Measurements from ENCODE around the gene KRTAP10-12. TPM values are rescaled to one million over a fixed set of nuclear protein-coding genes. Genes with fewer than 3 reads are reported as not detected.

KRTAP10-12 gene
- total RNA-seq, 2 experiments from 2014 or later: not detected

DNA sequence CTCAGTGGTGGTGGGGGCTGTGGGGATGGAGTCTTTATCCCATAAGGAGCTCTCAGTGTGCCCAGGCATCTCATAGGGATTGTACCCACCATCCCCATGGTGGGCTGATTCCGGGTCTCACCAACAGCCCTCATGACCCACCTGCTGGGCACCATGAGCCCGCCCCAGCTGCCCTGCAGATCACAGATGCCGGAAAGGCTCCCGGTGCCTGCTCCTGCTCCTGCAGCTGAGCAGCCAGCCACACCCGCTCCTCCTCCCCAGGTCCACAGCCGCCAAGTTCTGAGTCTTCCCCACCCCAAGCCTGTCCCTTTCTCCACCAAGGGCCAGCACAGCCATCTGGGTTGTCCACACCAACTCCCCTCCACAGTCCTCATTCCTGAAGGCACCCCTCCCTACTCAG is 29.9 kb downstream of the KRTAP10-12 start:
- Mint-ChIP-seq H3K27ac (no peak overlapping the region), H3K36me3 (ENCODE audit: low read depth) (no peaks in the 10 kb centered on the region), H3K4me3 (no peak overlapping the region), H3K27me3 (peaks cover 56% of the 10 kb centered on the region), H3K4me1 (ENCODE audit: low read depth) (peaks cover 10% of the 10 kb centered on the region), H3K9me3 (no peaks in the 10 kb centered on the region)
- intact Hi-C loops (cut with DNase I, micrococcal nuclease): no loop called here
- H3K36me3 ChIP-seq (ENCODE audit: insufficient read depth, low read length): no peaks in the 10 kb centered on the region
- H3K4me1 ChIP-seq (ENCODE audit: insufficient read depth, low read length): peaks cover 17% of the 10 kb centered on the region
- no peak overlapping the region for H3K27ac ChIP-seq (ENCODE audit: low read depth in 1 of 2, low read length in 2 of 2)
- peaks cover 0 to 17% of the 10 kb centered on the region in 2 experiments for H3K9me3 ChIP-seq (ENCODE audit: control insufficient read depth in 1 of 2, insufficient read depth in 1 of 2, low read length in 2 of 2)
- ChIA-PET POLR2A (no interaction called here), CTCF (no interaction called here)
- TF ChIP-seq, protein P1, sequence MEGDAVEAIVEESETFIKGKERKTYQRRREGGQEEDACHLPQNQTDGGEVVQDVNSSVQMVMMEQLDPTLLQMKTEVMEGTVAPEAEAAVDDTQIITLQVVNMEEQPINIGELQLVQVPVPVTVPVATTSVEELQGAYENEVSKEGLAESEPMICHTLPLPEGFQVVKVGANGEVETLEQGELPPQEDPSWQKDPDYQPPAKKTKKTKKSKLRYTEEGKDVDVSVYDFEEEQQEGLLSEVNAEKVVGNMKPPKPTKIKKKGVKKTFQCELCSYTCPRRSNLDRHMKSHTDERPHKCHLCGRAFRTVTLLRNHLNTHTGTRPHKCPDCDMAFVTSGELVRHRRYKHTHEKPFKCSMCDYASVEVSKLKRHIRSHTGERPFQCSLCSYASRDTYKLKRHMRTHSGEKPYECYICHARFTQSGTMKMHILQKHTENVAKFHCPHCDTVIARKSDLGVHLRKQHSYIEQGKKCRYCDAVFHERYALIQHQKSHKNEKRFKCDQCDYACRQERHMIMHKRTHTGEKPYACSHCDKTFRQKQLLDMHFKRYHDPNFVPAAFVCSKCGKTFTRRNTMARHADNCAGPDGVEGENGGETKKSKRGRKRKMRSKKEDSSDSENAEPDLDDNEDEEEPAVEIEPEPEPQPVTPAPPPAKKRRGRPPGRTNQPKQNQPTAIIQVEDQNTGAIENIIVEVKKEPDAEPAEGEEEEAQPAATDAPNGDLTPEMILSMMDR (IDR thresholded peaks at IDR 0.05): no peak
- no peak for DNase-seq
- H3K4me3 ChIP-seq (ENCODE audit: low read length): no peak overlapping the region
- no peak for ATAC-seq (ENCODE audit: poor library complexity)
- peaks cover 17 to 33% of the 10 kb centered on the region in 2 experiments for H3K27me3 ChIP-seq (ENCODE audit: control insufficient read depth in 1 of 2, insufficient read depth in 2 of 2, low read length in 2 of 2)

DNA sequence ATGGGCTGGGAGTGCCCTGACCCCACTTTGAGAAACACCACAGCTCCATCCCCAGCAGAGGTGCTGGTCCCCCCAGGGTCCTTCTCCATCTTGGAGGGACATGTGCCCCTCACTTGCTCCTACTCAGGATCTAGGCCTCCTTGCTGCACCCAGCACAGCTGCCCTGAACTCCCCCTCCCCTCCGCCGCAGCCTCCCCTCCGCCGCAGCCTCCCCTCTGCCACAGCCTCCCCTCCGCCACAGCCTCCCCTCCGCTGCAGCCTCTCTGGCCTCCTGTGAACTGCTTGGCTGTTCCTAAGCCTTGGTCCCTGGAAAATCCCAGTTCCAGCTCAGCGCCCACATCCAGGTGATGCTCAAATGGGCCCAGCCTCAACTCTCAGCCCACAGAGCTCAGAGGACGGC is 30.3 kb downstream of the KRTAP10-12 start:
- peaks cover 17 to 33% of the 10 kb centered on the region in 2 experiments for H3K27me3 ChIP-seq (ENCODE audit: control insufficient read depth in 1 of 2, insufficient read depth in 2 of 2, low read length in 2 of 2)
- ChIA-PET POLR2A (no interaction called here), CTCF (no interaction called here)
- no peaks in the 10 kb centered on the region for H3K9me3 Mint-ChIP-seq
- H3K27me3 Mint-ChIP-seq: peaks cover 56% of the 10 kb centered on the region
- intact Hi-C loops (cut with DNase I, micrococcal nuclease): no loop called here
- no peak overlapping the region for H3K27ac ChIP-seq (ENCODE audit: low read depth in 1 of 2, low read length in 2 of 2)
- H3K4me3 Mint-ChIP-seq: no peak overlapping the region
- H3K4me1 ChIP-seq (ENCODE audit: insufficient read depth, low read length): peaks cover 17% of the 10 kb centered on the region
- peaks cover 0 to 17% of the 10 kb centered on the region in 2 experiments for H3K9me3 ChIP-seq (ENCODE audit: control insufficient read depth in 1 of 2, insufficient read depth in 1 of 2, low read length in 2 of 2)
- no peaks in the 10 kb centered on the region for H3K36me3 ChIP-seq (ENCODE audit: insufficient read depth, low read length)
- ATAC-seq (ENCODE audit: poor library complexity) (no peak), DNase-seq (no peak)
- no peak overlapping the region for H3K27ac Mint-ChIP-seq
- peaks cover 10% of the 10 kb centered on the region for H3K4me1 Mint-ChIP-seq (ENCODE audit: low read depth)
- H3K36me3 Mint-ChIP-seq (ENCODE audit: low read depth): no peaks in the 10 kb centered on the region
- TF ChIP-seq, protein P1 (IDR thresholded peaks at IDR 0.05): no peak
- no peak overlapping the region for H3K4me3 ChIP-seq (ENCODE audit: low read length)

DNA sequence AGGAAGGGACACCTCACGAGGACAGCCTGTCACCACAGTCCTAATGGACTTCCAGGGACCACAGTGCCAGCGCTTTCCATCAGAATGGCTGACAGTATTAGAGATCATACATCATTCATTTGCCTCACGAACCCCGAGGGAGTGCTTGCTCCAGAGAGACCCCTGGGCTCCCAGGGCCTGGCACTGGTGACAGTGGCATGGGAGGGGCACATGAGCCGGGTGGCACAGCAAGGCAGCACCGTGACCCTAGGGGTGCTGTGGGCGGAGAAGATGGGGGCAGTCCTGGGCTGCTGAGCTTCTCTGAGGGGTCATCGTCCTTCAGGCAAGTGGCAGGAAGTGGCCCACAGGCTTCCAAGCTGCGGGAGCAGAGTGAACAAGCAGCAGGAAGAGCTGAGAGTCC is 30.8 kb downstream of the KRTAP10-12 start:
- Histone ChIP-seq H3K27me3 (ENCODE audit: control insufficient read depth in 1 of 2, insufficient read depth in 2 of 2, low read length in 2 of 2) (peaks cover 14 to 31% of the 10 kb centered on the region in 2 experiments), H3K4me1 (ENCODE audit: insufficient read depth, low read length) (peaks cover 15% of the 10 kb centered on the region), H3K9me3 (ENCODE audit: control insufficient read depth in 1 of 2, insufficient read depth in 1 of 2, low read length in 2 of 2) (peaks cover 0 to 17% of the 10 kb centered on the region in 2 experiments), H3K27ac (ENCODE audit: low read depth in 1 of 2, low read length in 2 of 2) (no peak overlapping the region), H3K4me3 (ENCODE audit: low read length) (no peak overlapping the region), H3K36me3 (ENCODE audit: insufficient read depth, low read length) (no peaks in the 10 kb centered on the region)
- DNase-seq: no peak
- H3K36me3 Mint-ChIP-seq (ENCODE audit: low read depth): no peaks in the 10 kb centered on the region
- H3K4me1 Mint-ChIP-seq (ENCODE audit: low read depth): peaks cover 8% of the 10 kb centered on the region
- TF ChIP-seq, protein P1 (IDR thresholded peaks at IDR 0.05): no peak
- intact Hi-C loops (cut with DNase I, micrococcal nuclease): no loop called here
- H3K27ac Mint-ChIP-seq: no peak overlapping the region
- H3K27me3 Mint-ChIP-seq: peaks cover 52% of the 10 kb centered on the region
- no peak overlapping the region for H3K4me3 Mint-ChIP-seq
- ChIA-PET CTCF (no interaction called here), POLR2A (no interaction called here)
- H3K9me3 Mint-ChIP-seq: no peaks in the 10 kb centered on the region
- no peak for ATAC-seq (ENCODE audit: poor library complexity)

Data from CD4-positive, alpha-beta T cell (primary cell).